Colonic mucosa (tissue), 4 donors: ENCODE data around the gene MSANTD2. TPM values are rescaled to one million over a fixed set of nuclear protein-coding genes. Genes with fewer than 3 reads are reported as not detected.

Experiments used
- DNase-seq: peaks from one replicate; pipeline ENCODE4 v3.0.0-alpha.2; 2020
- H3K27ac ChIP-seq: fragments of 200-600 bp; one replicate; pipeline ENCODE4 v1.8.0; 2021
- H3K27me3 ChIP-seq: fragments of 200-600 bp; one replicate; pipeline ENCODE4 v1.8.0; 2021
- H3K36me3 ChIP-seq: fragments of 200-600 bp; one replicate; pipeline ENCODE4 v1.8.0; 2021
- H3K4me1 ChIP-seq: fragments of 200-600 bp; one replicate; pipeline ENCODE4 v1.8.0; 2021; ENCODE audit warnings: mild to moderate bottlenecking
- H3K4me3 ChIP-seq: fragments of 200-600 bp; one replicate; pipeline ENCODE4 v1.8.0; 2021
- H3K9ac ChIP-seq, 2 donors: one replicate each; pipeline ENCODE4 v1.7.0; 2013; ENCODE audit warnings: control low read depth in 2 of 2, low read depth in 2 of 2, low read length in 2 of 2
- H3K9me3 ChIP-seq: fragments of 200-600 bp; one replicate; pipeline ENCODE4 v1.8.0; 2021
- intact Hi-C: fragments of 100-400 bp; cut with DNase I; formaldehyde crosslinking; loops from one replicate; pipeline ENCODE4 v1.14.1; 2022
- total RNA-seq, 2 donors: library from RNA; stranded (reverse); fragmentation: NEBNext Ultra II Directional in 1 of 2; extraction: Animal tissue kit (Norgen Biotek cat#: 25700) in 1 of 2; gene quantifications; one replicate each; pipeline ENCODE4 v1.2.1, GENCODE V29; 2021
- TF ChIP-seq, protein P1 (sequence below): fragments of 200-600 bp; IDR thresholded peaks from one replicate; pipeline ENCODE4 v1.8.0; 2022; ENCODE audit warnings: antibody characterized with exemption, mild to moderate bottlenecking
- donor health status: healthy.
- donor health status: DM: no; HTN: no; CAD: no.
- donor health status: DM: no; HTN: no; CAD: no.

The MSANTD2 gene
- total RNA-seq, 2 donors from 2014 or later = 7.0 to 12.7 TPM

DNA sequence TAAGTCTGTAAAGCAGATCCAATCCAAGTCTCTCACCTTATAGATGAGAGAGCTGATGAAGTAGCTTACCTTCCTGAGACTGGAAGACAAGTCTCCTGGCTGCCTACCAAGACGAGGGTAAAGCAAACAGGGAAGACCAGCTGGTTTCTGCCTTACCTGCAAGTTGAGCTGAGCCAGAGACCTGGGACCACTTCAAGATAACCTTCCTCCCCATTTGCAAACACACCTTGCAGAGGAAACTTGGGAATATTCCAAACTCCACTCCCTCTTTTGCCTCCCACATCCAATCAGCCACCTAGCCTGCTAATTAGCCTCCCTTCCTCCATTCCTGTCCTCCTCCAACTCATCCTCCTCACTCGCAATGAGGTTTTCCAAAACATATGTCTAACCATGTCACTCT, 41.6 kb upstream of the MSANTD2 start:
- Histone ChIP-seq H3K27me3 (peaks cover 87% of the 10 kb centered on the region), H3K9ac (no peak overlapping the region), H3K4me1 (peaks cover 11% of the 10 kb centered on the region), H3K9me3 (no peaks in the 10 kb centered on the region), H3K27ac (no peak overlapping the region), H3K36me3 (no peaks in the 10 kb centered on the region), H3K4me3 (no peak overlapping the region)
- TF ChIP-seq, protein P1, sequence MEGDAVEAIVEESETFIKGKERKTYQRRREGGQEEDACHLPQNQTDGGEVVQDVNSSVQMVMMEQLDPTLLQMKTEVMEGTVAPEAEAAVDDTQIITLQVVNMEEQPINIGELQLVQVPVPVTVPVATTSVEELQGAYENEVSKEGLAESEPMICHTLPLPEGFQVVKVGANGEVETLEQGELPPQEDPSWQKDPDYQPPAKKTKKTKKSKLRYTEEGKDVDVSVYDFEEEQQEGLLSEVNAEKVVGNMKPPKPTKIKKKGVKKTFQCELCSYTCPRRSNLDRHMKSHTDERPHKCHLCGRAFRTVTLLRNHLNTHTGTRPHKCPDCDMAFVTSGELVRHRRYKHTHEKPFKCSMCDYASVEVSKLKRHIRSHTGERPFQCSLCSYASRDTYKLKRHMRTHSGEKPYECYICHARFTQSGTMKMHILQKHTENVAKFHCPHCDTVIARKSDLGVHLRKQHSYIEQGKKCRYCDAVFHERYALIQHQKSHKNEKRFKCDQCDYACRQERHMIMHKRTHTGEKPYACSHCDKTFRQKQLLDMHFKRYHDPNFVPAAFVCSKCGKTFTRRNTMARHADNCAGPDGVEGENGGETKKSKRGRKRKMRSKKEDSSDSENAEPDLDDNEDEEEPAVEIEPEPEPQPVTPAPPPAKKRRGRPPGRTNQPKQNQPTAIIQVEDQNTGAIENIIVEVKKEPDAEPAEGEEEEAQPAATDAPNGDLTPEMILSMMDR = no peak
- no peak for DNase-seq
- intact Hi-C loops = no loop called here

DNA sequence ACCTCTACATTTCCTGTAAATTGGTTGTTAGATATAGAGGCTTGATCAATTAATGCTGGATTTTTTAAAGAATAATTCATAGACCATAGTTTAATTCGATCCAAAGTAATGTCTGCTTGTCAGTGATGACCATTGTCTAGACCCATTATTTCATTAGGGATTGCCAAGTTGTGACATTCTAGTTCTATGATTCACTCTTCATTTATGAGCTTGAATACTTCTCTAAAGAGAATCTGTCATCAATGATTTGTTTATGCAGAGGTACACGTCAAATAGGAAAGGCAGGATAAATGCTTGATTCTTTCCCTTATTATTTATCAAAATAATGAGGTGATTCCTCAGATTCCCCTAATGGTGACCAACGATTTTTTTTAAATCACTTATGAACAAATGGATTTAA, 41.0 kb upstream of the MSANTD2 start:
- intact Hi-C loops = no loop called here
- Histone ChIP-seq H3K27ac (no peak overlapping the region), H3K36me3 (no peaks in the 10 kb centered on the region), H3K4me3 (no peak overlapping the region), H3K9me3 (no peaks in the 10 kb centered on the region), H3K4me1 (peaks cover 11% of the 10 kb centered on the region), H3K27me3 (peaks cover 83% of the 10 kb centered on the region), H3K9ac (no peak overlapping the region)
- DNase-seq = no peak
- TF ChIP-seq, protein P1 = no peak

DNA sequence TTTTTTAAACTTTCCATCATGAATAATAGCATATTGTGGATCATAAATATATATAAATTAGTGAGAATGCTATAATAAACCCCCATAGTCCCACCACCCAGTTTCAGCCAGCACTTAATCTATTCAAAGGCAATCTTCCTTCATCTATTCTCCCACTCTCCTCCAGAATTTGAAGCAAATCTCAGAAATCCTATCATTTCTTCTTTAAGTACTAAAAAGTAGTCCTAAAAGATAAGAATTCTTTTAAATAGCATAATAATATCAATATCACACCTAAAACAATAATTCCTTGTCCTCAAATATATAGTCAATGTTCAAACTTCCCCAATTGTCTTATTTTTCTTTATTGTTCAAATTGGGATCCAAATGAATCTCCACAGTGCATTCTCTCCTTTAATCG, 40.5 kb upstream of the MSANTD2 start:
- TF ChIP-seq, protein P1 = no peak
- intact Hi-C loops = no loop called here

DNA sequence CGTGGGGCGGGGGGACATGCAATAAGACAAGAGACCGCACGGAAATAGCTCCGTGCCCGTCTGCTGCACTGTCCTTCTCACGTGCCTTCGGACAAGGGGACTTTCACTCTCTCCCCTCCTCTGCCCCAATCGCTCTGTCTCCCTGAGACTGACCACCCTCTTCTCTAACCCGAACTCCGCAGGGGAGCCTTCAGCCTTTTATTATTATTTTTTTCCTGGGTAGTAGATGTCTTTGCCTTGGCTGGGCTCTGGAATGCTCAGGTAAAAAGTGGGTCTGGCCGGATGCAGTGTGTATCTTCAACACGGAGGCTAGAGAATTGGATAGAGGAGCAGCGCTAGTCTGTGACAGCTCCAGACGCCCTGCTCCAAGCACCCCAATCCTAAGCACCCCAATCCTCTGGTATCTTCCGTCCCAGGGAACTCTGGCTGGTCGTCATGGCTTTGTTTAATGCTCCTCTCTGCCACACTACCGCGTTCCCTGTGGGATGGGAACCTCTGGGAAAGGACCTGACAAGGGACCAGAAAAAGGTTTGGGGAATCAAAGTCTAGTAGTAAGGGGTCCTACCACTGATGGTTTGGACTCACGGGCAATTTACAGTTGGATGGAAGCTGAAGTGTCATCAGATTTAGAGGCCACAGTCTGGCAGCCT, 39.9 kb upstream of the MSANTD2 start:
- H3K36me3 ChIP-seq = no peaks in the 10 kb centered on the region
- no peak overlapping the region for H3K4me3 ChIP-seq
- H3K4me1 ChIP-seq = peaks cover 11% of the 10 kb centered on the region
- H3K9ac ChIP-seq = no peak overlapping the region
- H3K27ac ChIP-seq = no peak overlapping the region
- TF ChIP-seq, protein P1 = no peak
- intact Hi-C loops = loop anchor here (5.0 to 10.0 kb wide), 3 partner anchors 38 to 198 kb away; partner anchors contain the start of genes ESAM and MSANTD2
- H3K9me3 ChIP-seq = no peaks in the 10 kb centered on the region
- no peak for DNase-seq
- H3K27me3 ChIP-seq = peaks cover 74% of the 10 kb centered on the region

More for the DNA sequence above, 40.5 kb upstream of the MSANTD2 start:
- H3K4me3 ChIP-seq = no peak overlapping the region
- no peak overlapping the region for H3K27ac ChIP-seq
- H3K27me3 ChIP-seq = peaks cover 78% of the 10 kb centered on the region
- no peaks in the 10 kb centered on the region for H3K9me3 ChIP-seq
- no peak for DNase-seq
- H3K36me3 ChIP-seq = no peaks in the 10 kb centered on the region
- peaks cover 11% of the 10 kb centered on the region for H3K4me1 ChIP-seq
- no peak overlapping the region for H3K9ac ChIP-seq

DNA sequence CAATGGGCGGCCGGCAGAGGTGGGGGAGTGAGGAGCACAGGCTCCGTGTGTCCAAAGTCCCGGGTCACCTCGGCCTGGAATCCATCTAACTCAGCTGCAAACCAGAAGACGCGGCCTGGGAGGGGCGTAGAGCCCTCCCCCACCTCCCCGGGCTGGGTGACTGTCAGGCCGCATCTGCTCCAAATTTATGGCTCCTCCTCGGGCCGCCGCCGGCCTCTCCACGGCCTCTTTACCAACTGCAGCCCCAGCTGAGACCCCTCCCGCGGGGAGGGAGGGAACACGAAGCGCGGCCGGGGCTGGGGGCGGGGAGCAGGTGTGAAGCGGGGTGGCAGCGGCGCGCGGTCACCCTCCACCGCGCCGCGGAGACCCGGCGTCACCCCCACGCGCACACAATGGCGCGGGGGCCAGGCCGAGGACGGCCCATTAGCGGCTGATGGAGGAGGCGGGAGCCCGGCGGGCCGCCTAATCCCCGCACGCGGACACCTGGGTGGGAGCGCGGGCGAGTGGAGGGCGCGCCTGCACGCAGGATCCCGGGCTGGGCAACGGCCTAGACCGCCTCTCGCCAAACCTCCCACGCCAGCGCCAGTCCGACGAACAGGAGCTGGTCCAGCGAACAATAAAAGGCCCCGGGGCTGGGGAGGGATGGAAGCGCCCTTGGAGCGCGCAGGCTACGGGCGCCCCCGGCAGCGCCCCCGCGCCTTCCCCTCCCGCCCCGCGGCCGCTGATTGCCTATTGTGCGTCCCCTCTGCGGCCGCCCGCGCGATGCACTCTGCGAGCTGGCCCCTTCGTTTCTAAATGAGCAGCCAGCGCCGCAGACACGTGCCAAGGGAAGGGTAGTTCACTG, 39.1 kb upstream of the MSANTD2 start:
- Histone ChIP-seq H3K4me3 (peak overlapping the region; percentile 22), H3K27ac (no peak overlapping the region), H3K9me3 (no peaks in the 10 kb centered on the region), H3K36me3 (no peaks in the 10 kb centered on the region), H3K27me3 (peaks cover 67% of the 10 kb centered on the region), H3K9ac (peak overlapping the region in 1 of 2 donors; percentile 39), H3K4me1 (peaks cover 11% of the 10 kb centered on the region)
- TF ChIP-seq, protein P1 = no peak
- DNase-seq = no peak
- intact Hi-C loops = loop anchor here (5.0 to 10.0 kb wide), 3 partner anchors 37 to 197 kb away; partner anchors contain the start of genes ESAM and MSANTD2
